Large intestine (tissue), 1 donor: ENCODE results near the gene PKN3. TPM values are rescaled to one million over a fixed set of nuclear protein-coding genes. Genes with fewer than 3 reads are reported as not detected.

Experiments used
- polyA plus RNA-seq: library from polyadenylated mRNA; unstranded; fragments of 120-200 nt; gene quantifications from one replicate; pipeline ENCODE4 v1.2.1, GENCODE V29; 2013

The PKN3 gene
- polyA plus RNA-seq, 1 donor, result 5.5 TPM

Other genes with a start within 250 kb of the PKN3 start
- 27.1 TPM for gene ODF2, start 246.5 kb upstream of the PKN3 start, polyA plus RNA-seq
- 26.9 TPM for gene GLE1, start 197.8 kb upstream of the PKN3 start, polyA plus RNA-seq
- gene SPTAN1, start 149.9 kb upstream of the PKN3 start, polyA plus RNA-seq, result 240 TPM
- 39.8 TPM for gene DYNC2I2, start 45.7 kb upstream of the PKN3 start, polyA plus RNA-seq
- 339 TPM for gene SET, start 13.3 kb upstream of the PKN3 start, polyA plus RNA-seq
- gene ZDHHC12, start 21.6 kb downstream of the PKN3 start, polyA plus RNA-seq, result 35.8 TPM
- gene ZER1, start 69.4 kb downstream of the PKN3 start, polyA plus RNA-seq, result 36.7 TPM
- 31.7 TPM for gene TBC1D13, start 84.8 kb downstream of the PKN3 start, polyA plus RNA-seq
- 14.4 TPM for gene ENDOG, start 116.0 kb downstream of the PKN3 start, polyA plus RNA-seq
- 36.2 TPM for gene SPOUT1, start 127.3 kb downstream of the PKN3 start, polyA plus RNA-seq
- gene KYAT1, start 179.4 kb downstream of the PKN3 start, polyA plus RNA-seq, result 6.5 TPM
- gene LRRC8A, start 179.6 kb downstream of the PKN3 start, polyA plus RNA-seq, result 18.5 TPM
- gene PHYHD1, start 218.5 kb downstream of the PKN3 start, polyA plus RNA-seq, result 19.0 TPM
- 14.8 TPM for gene DOLK, start 245.1 kb downstream of the PKN3 start, polyA plus RNA-seq
- 35.3 TPM for gene NUP188, start 245.2 kb downstream of the PKN3 start, polyA plus RNA-seq